ENCODE data around the gene OAS2.
"Not testable (repeated sequence)": the region's sequence is repeated elsewhere in the genome, so short reads cannot be mapped to it uniquely, and the experiment has no call there.

OAS2 gene

DNA sequence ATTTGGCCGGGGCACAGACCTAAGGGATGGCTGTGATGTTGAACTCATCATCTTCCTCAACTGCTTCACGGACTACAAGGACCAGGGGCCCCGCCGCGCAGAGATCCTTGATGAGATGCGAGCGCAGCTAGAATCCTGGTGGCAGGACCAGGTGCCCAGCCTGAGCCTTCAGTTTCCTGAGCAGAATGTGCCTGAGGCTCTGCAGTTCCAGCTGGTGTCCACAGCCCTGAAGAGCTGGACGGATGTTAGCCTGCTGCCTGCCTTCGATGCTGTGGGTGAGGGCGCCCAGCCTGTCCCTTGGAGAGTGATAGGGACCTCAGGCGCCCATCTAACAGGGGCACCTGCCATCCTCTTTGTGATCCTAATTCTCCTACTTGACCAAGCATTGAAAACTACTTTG is 27.6 kb upstream of the OAS2 start:
- DNase-seq = no peak

DNA sequence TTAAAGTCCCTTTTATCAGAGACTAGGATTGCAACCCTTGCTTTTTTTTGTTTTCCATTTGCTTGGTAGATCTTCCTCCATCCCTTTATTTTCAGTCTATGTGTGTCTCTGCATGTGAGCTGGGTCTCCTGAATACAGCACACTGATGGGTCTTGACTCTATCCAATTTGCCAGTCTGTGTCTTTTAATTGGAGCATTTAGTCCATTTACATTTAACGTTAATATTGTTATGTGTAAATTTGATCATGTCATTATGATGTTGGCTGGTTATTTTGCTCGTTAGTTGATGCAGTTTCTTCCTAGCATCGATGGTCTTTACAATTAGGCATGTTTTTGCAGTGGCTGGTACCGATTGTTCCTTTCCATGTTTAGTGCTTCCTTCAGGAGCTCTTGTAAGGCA is 21.2 kb upstream of the OAS2 start:
- not testable (repeated sequence) for DNase-seq

DNA sequence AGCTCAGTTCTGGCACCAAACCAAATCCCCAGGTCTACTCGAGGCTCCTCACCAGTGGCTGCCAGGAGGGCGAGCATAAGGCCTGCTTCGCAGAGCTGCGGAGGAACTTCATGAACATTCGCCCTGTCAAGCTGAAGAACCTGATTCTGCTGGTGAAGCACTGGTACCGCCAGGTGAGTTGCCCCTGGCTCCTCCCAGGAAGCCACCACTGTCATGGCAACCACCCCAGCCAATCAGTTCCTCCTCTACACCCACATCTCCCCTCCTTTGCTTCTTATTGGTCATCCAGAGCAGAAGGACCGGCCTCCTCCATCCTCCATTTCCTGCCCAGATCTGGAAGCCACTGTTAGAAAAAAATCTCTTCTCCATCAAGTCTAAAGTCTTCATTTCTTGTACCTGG is 17.2 kb upstream of the OAS2 start:
- DNase-seq = no peak

DNA sequence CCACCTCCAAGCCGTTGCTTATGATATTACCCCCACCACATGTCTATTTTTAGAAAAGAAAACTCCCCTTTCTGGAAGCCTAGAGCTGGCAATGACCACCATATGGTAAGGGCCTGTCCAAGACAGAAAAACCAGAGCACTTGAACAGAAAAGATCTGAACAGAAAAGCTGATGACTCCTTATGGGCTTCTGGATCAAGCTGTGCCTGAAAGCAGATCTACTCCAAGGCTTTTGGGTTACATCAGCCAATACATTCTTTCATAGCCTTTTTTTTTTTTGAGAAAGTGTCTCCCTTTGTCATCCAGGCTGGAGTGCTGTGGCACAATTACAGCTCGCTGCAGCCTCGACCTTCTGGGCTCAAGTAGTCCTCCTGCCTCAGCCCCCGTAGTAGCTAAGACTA is 16.8 kb upstream of the OAS2 start:
- no peak for DNase-seq

DNA sequence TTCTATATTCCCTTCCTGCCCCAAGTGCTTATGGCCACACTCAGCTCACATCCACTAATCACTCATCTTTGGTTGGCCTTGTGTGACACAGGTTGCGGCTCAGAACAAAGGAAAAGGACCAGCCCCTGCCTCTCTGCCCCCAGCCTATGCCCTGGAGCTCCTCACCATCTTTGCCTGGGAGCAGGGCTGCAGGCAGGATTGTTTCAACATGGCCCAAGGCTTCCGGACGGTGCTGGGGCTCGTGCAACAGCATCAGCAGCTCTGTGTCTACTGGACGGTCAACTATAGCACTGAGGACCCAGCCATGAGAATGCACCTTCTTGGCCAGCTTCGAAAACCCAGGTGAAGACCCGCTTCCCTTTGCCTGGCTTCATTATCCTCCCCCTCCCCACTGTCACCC is 15.8 kb upstream of the OAS2 start:
- no peak for DNase-seq

DNA sequence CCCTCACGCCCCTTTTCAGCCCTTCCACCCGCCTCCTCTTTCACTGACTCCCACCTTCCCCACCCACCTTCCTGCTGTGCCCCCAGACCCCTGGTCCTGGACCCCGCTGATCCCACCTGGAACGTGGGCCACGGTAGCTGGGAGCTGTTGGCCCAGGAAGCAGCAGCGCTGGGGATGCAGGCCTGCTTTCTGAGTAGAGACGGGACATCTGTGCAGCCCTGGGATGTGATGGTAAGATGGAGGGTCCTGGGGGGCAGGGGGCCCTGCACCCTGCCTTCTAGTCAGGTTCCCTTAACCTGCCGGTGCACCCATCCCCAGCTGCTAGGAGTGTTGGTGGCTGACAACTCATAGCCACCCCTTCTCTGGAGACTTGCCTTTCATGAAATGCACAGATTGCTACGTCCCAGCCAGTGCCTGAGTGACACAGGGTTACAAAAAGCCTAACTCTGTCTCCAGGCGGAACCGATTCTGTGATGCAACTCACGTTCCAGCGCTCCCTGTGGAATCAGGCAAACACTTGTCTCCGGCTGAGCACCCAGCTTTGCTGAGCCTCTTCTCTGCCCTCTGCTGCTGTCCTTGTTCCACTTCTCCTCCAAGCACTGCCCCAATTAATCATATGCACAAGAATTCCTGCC is 15.0 kb upstream of the OAS2 start:
- peak; percentile 31 for DNase-seq

DNA sequence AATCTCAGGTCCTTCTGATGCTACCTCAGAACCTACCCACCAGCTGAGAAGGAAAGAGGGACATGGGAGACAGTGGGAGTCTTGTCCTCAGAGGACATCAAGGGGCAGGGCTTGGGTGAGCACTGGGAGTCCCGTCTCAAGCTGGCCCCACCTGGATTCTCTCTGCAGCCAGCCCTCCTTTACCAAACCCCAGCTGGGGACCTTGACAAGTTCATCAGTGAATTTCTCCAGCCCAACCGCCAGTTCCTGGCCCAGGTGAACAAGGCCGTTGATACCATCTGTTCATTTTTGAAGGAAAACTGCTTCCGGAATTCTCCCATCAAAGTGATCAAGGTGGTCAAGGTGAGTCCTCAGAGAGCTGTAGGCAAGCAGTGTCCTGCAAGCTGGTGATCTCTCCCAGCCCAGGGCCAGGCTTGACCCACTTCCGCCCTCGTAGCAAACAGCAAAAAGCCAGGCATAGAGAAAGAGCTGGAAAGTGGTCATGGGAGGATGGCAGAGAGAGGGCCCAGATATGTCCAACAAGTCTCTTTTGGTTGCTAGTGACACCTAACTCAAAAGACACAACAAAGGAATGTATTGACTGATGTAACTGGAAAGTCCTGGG is 14.2 kb upstream of the OAS2 start:
- DNase-seq = no peak

DNA sequence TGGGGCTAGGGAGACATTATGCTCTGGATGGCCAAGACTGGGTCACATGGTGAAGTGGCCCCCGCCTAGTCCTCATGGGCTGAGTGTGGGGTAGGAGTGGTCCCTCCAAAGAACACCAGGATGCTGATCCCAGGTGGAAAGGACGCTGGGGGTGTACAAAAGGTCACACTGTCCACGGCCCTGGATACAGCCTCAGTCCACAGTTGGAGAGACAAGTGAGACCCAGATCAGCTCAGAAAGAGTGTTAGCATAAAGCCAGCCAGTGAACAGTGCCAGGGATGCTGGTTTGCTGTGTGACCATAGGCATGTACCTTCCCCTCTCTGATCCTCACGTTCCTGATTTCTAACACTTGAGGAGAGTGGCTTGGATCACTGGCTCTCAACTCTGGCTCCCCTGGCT is 13.4 kb upstream of the OAS2 start:
- DNase-seq = no peak

DNA sequence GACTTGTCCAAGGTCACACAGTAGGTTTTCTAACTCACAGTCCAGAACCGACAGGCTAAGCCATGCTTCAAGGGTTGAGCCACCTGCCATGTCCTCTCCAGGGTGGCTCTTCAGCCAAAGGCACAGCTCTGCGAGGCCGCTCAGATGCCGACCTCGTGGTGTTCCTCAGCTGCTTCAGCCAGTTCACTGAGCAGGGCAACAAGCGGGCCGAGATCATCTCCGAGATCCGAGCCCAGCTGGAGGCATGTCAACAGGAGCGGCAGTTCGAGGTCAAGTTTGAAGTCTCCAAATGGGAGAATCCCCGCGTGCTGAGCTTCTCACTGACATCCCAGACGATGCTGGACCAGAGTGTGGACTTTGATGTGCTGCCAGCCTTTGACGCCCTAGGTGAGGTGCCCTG is 12.7 kb upstream of the OAS2 start:
- DNase-seq = no peak

DNA sequence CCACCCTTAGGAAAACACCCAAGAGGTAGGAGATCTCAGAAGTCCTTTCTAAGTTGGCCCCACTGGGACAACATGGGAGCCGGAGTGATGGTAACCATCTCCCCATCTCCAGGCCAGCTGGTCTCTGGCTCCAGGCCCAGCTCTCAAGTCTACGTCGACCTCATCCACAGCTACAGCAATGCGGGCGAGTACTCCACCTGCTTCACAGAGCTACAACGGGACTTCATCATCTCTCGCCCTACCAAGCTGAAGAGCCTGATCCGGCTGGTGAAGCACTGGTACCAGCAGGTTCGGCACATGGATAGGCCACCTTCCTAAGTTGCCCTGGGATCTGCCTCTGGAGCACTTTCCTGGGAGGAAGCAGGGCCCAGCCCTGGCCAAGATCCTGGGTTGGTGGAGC is 11.0 kb upstream of the OAS2 start:
- no peak for DNase-seq

DNA sequence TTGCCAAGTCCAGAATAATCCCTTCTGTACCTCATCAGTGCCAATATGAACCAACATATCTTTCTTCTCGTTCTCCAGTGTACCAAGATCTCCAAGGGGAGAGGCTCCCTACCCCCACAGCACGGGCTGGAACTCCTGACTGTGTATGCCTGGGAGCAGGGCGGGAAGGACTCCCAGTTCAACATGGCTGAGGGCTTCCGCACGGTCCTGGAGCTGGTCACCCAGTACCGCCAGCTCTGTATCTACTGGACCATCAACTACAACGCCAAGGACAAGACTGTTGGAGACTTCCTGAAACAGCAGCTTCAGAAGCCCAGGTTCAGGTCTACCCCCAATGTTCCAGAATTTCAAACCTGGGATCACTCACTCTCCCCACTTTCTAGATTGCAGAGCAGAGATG is 10.5 kb upstream of the OAS2 start:
- DNase-seq = no peak

DNA sequence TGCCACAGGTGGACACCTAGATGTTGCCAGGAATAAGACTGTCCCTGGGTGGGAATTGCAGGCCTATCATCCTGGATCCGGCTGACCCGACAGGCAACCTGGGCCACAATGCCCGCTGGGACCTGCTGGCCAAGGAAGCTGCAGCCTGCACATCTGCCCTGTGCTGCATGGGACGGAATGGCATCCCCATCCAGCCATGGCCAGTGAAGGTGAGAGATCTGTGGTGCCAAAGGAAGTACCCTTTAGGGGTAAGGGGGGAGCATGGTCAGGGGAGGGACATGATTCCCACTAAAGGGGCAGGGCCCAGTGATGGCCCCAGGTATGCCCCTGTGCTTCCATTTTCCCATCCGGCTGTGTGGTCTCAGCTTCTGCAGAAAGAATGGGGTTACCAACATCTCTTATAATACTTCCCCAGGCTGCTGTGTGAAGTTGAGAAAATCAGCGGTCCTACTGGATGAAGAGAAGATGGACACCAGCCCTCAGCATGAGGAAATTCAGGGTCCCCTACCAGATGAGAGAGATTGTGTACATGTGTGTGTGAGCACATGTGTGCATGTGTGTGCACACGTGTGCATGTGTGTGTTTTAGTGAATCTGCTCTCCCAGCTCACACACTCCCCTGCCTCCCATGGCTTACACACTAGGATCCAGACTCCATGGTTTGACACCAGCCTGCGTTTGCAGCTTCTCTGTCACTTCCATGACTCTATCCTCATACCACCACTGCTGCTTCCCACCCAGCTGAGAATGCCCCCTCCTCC is 8.6 kb upstream of the OAS2 start:
- no peak for DNase-seq

DNA sequence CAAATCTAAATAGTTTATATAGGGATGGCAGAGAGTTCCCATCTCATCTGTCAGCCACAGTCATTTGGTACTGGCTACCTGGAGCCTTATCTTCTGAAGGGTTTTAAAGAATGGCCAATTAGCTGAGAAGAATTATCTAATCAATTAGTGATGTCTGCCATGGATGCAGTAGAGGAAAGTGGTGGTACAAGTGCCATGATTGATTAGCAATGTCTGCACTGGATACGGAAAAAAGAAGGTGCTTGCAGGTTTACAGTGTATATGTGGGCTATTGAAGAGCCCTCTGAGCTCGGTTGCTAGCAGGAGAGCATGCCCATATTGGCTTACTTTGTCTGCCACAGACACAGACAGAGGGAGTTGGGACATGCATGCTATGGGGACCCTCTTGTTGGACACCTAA is 7.9 kb upstream of the OAS2 start:
- no peak for DNase-seq

DNA sequence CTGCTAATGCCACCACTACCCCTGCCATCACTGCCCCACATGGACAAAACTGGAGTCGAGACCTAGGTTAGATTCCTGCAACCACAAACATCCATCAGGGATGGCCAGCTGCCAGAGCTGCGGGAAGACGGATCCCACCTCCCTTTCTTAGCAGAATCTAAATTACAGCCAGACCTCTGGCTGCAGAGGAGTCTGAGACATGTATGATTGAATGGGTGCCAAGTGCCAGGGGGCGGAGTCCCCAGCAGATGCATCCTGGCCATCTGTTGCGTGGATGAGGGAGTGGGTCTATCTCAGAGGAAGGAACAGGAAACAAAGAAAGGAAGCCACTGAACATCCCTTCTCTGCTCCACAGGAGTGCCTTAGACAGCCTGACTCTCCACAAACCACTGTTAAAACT is 7.1 kb upstream of the OAS2 start:
- no peak for DNase-seq

DNA sequence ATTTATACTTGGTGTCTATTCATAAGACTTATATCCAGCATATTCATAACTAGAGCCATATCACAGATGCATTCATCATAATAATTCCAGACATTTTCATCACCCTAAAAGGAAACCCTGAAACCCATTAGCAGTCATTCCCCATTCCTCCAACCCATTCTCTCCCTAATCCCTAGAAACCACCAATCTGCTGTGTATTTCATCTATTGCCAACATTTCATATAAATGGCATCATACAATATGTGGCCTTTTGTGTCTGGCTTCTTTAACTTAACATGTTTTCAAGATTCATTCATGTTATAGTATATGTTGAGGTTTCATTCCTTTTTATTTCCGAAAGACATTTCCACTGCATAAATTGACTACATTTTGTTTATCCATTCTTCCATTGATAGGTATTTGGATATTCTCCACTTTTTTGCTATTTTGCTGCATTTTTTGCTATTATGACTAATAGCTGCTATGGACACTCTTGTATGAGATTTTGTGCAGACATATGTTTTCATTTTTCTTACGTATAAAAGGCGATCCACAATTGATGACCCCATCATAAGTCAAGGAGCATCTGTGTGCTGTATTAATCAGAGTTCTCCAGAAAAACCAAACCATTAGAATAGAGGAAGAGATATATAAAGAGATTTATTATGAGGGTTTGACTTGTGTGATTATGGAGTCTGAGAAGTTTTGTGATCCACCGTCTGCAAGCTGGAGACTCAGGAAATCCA is 5.1 kb upstream of the OAS2 start:
- DNase-seq = no peak

DNA sequence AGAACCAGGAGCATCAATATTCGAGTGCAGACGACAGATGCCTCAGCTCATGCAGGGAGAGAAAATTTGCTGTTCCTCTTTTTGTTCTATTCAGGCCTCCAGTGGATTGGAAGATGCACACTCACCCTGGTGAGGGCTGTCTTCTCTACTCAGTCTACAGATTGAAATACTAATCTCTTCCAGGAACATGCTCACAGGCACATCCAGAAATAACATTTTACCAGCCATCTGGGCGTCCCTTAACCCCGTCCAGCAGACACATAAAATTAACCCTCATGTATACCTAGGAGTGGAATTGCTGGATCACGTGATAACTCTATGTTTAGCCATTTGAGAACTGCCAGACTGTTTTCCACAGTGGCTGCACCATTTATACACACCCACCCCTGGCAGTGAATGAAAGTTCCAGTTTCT is 4.5 kb upstream of the OAS2 start:
- DNase-seq = peak; percentile 52

DNA sequence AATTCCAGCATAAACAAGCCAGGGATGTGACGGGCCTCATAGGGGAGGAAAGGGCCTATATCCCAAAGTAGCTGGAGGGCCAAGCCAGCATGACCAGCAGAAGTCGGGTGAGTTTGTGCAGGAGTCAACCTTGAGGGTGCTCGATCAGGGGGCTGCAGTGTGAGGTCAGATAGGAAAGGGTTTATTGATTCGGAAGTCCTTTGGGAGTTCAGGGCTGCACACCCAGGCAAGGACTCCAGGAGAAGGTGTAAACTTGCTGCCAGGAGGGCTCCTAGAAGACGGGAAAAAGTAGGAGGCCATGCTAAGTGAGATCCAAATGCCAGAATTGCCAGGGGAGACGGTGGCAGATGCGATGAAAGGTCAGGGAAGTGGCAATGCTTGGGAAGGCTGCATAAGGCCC is 3.4 kb upstream of the OAS2 start:
- no peak for DNase-seq

DNA sequence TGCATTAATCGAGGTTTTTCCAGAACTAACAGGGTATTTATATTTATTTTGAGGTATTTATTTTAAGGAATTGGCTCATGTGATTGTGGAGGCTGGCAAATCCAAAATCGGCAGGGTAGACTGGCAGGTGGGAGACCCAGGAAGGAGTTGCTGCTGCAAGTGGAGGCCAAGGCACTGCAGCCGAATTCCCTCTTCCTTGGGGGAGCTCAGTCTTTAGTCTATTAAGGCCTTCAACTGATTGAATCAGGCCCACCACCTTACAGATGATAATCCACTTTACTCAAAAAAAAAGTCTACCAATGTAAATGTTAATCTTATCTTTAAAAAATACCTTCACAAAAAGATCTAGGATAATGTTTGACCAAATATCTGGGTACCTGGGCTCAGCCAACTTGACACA is 1.2 kb upstream of the OAS2 start:
- no peak for DNase-seq

DNA sequence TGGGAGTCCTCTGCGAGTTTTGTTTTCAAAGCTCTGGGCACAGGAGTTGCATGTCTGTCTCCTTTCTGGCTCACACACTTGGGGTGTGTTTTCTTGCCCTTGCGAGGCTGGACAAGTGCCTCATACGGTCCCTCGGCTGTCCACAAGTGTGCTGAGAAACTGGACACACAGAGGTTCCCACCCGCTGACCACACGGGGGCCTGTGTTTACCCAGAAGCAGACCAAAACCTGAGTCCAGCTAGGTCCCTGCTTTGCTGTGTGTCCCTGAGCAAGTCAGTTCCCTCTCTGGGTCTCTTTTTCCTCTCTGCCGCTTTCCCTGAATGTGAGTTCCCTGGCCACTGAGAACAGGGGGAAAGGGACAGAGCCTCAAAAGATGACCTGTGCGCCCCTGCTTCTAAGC is 678 bp upstream of the OAS2 start:
- no peak for DNase-seq

DNA sequence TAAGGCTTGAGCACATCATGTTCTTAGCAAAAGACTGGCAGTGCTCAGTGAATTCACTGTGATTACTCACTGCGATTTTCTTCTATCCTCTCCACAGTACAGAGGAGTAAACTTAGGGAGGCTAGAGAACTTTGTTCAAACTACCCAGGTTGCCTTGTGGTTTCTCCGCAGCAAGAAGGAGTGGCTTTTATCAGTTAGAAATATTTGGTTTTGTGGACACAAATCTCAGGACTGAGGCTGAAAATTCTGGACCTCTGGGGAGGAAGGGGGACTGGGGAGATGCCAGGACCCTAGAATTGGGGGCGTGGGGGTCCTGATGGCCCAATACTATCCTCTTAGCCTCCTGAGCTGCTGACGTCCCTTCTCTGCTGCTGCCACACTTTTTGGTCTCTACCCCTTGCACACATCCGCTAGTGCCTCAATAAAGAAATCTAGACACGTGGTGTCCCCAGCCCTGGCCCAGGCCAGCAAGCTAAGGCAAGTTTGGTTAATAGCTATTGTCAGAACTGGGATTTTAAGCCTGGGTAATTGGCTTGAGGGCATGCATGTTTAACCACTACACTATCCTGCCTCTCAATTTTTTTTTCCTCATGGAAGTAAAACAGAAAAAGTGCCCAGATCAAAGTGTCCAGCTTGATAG is 842 bp downstream of the OAS2 start:
- DNase-seq = no peak

DNA sequence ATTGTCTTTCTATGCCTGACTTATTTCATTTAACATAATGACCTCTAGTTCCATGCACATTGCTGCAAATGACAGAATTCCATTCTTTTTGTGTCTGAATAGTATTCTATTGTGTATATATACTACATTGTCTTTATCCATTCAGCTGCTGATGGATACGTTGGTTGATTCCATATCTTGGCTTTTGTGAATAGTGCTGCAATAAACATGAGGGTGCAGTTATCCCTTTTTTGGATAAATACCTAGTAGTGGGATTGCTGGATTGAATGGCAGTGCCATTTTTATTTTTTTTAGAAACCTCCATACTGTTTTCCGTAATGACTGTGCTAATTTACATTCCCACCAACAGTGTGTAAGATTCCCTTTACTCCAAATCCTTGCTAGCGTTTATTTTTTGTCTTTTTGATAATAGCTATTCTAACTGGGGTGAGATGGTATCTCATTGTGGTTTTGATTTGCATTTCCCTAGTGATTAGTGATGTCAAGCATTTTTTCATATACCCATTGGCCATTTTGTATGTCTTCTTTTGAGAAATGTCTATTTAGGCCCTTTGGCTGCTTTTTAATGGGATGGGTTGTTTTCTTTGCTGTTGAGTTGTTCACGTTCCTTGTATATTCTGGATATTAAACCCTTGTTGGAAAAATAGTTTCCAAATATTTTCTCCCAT is 2.3 kb downstream of the OAS2 start:
- no peak for DNase-seq

DNA sequence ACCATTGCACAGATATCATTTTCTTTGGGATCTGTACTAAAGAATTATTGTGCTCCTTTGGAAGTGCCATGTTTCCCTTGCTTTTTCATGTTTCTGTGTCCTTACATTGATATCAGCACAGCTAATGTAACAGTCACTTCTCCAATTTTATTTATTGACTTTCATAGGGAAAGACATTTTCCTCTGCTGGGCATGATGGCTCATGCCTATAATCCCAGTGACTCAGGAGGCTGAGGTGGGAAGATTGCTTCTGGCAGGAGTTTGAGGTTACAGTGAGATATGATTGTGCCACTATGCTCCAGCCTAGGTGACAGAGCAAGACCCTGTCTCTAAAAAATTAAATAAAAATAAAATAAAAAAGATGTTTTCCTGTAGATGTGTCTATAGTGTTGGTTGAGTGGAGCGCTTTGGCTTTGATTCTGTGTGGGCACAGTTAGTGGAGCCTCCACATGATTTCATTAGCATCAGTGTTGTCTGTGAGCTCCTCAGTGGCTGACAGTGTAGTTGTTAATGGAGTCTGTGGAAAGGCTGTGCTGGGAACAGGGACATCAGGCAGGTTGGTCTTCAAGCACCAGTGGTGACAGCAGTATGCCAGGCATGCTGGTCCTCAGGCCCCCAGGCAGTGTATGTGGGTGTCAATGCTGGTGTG is 7.4 kb downstream of the OAS2 start:
- DNase-seq = no peak

Measured in MV-4-11 (cell line).